ENCODE measurements around the gene UBE2Z.

DNA sequence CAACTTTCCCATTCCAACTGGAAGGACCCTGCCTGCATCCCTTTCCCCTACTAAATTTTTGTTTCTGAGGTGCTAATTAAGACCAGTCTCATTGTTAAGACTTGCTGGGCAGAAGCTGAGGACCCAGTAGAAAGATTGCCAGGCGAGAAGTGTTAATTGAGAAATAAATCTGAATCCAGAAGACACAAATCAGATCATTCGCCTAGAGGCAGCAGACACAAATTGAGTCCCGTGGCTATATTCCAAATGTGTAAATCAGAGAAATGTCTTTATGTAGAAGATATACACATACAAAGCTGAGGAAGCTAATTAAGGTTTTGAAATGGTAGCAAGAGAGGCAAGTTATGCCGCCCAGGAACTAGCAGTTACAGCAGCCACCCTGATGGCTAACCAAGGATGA lies 47.8 kb upstream of the UBE2Z start:
- TF ChIP-seq POLR2A (IDR thresholded peaks at IDR 0.05) (no peak), CTCF (IDR thresholded peaks at IDR 0.05) (no peak), POLR2AphosphoS5 (IDR thresholded peaks at IDR 0.05) (no peak), EP300 (IDR thresholded peaks at IDR 0.05) (no peak)
